A549 (cell line): ENCODE results near the gene C9orf152. TPM values are rescaled to one million over a fixed set of nuclear protein-coding genes. Genes with fewer than 3 reads are reported as not detected.

Experiments used
- ATOH8 ChIP-seq: fragments of 250-450 bp; sonication (Bioruptor Pico); IDR thresholded peaks from 2 replicates; pipeline ENCODE4 v1.5.0; 2020; ENCODE audit warnings: low read depth, mild to moderate bottlenecking, moderate library complexity
- BCL3 ChIP-seq: fragments of >200 bp; sonication (Bioruptor Twin); formaldehyde crosslinking; IDR thresholded peaks from 3 replicates; pipeline ENCODE4 v1.6.1; 2016
- CBX2 ChIP-seq: fragments of 200-600 bp; sonication (generic); IDR thresholded peaks from 2 replicates; pipeline ENCODE4 v1.6.1; 2016; ENCODE audit warnings: low read depth, mild to moderate bottlenecking, borderline replicate concordance
- CHD2 ChIP-seq: fragments of 150-350 bp; IDR thresholded peaks from 2 replicates; pipeline ENCODE4 v1.6.1; 2014; ENCODE audit warnings: low read length; ENCODE audit not compliant: partially characterized antibody
- CHD4 ChIP-seq: fragments of 200-600 bp; sonication (generic); IDR thresholded peaks from 2 replicates; pipeline ENCODE4 v1.6.1; 2016; ENCODE audit warnings: antibody characterized with exemption, mild to moderate bottlenecking, borderline replicate concordance
- E2F6 ChIP-seq: IDR thresholded peaks from 2 replicates; pipeline ENCODE4 v1.6.1; 2012; ENCODE audit warnings: low read depth, borderline replicate concordance
- EHF ChIP-seq: fragments of 250-450 bp; sonication (Bioruptor Pico); IDR thresholded peaks from 2 replicates; pipeline ENCODE4 v1.5.0; 2020; ENCODE audit warnings: mild to moderate bottlenecking
- EHMT2 ChIP-seq: fragments of 200-600 bp; sonication (generic); IDR thresholded peaks from 2 replicates; pipeline ENCODE4 v1.6.1; 2016; ENCODE audit warnings: antibody characterized with exemption, low read depth, mild to moderate bottlenecking, moderate library complexity
- EP300 ChIP-seq, 2 experiments: fragments of >200 bp; sonication (Bioruptor Twin); formaldehyde crosslinking; IDR thresholded peaks; 2 replicates in 1 of 2; 3 replicates in 1 of 2; pipeline ENCODE4 v1.6.1; 2016 to 2017
- ESRRA ChIP-seq: fragments of 150-350 bp; IDR thresholded peaks from 2 replicates; pipeline ENCODE4 v1.6.1; 2014; ENCODE audit warnings: mild to moderate bottlenecking, low read length, borderline replicate concordance
- FOSL2 ChIP-seq, 2 experiments: fragments of 450-650 bp in 1 of 2; fragments of >200 bp in 1 of 2; sonication (Bioruptor Twin) in 1 of 2; formaldehyde crosslinking; IDR thresholded peaks; 2 replicates each; pipeline versions ENCODE4 v1.5.0 to v1.6.1; 2016 to 2020; ENCODE audit warnings: mild to moderate bottlenecking in 1 of 2, moderate library complexity in 1 of 2
- FOXS1 ChIP-seq: fragments of 250-450 bp; sonication (Bioruptor Pico); IDR thresholded peaks from 2 replicates; pipeline ENCODE4 v1.5.0; 2020; ENCODE audit warnings: mild to moderate bottlenecking, moderate library complexity
- GATA3 ChIP-seq: IDR thresholded peaks from 2 replicates; pipeline ENCODE4 v1.6.1; 2012; ENCODE audit warnings: borderline replicate concordance
- HDAC2 ChIP-seq: fragments of 200-600 bp; sonication (generic); IDR thresholded peaks from 2 replicates; pipeline ENCODE4 v1.6.1; 2016
- HMGXB4 ChIP-seq: fragments of 250-450 bp; sonication (Bioruptor Pico); IDR thresholded peaks from 2 replicates; pipeline ENCODE4 v1.5.0; 2021; ENCODE audit warnings: mild to moderate bottlenecking, moderate library complexity, borderline replicate concordance
- JUN ChIP-seq, 2 experiments: fragments of >200 bp; sonication (Bioruptor Twin); formaldehyde crosslinking; IDR thresholded peaks; 2 replicates in 1 of 2; 3 replicates in 1 of 2; pipeline ENCODE4 v1.6.1; 2016 to 2017
- JUNB ChIP-seq: fragments of >200 bp; sonication (Bioruptor Twin); formaldehyde crosslinking; IDR thresholded peaks from 2 replicates; pipeline ENCODE4 v1.6.1; 2016
- KDM5A ChIP-seq: fragments of 200-600 bp; sonication (generic); IDR thresholded peaks from 2 replicates; pipeline ENCODE4 v1.6.1; 2016; ENCODE audit warnings: antibody characterized with exemption, mild to moderate bottlenecking
- NFE2L2 ChIP-seq: fragments of 150-350 bp; conservative IDR thresholded peaks from 2 replicates; pipeline ENCODE4 v1.6.1; 2014; ENCODE audit warnings: low read length
- NR3C1 ChIP-seq: fragments of >200 bp; sonication (Bioruptor Twin); formaldehyde crosslinking; IDR thresholded peaks from 3 replicates; pipeline ENCODE4 v1.6.1; 2017
- PHF8 ChIP-seq: fragments of 200-600 bp; sonication (generic); IDR thresholded peaks from 2 replicates; pipeline ENCODE4 v1.6.1; 2016; ENCODE audit warnings: low read depth, mild to moderate bottlenecking, antibody characterized with exemption, moderate library complexity, borderline replicate concordance
- RARB ChIP-seq: fragments of 250-450 bp; sonication (Bioruptor Pico); IDR thresholded peaks from 2 replicates; pipeline ENCODE4 v1.8.0; 2021; ENCODE audit warnings: mild to moderate bottlenecking, moderate library complexity
- RCOR1 ChIP-seq: fragments of 150-350 bp; IDR thresholded peaks from 2 replicates; pipeline ENCODE4 v1.6.1; 2014; ENCODE audit warnings: antibody characterized with exemption, low read length, low read depth
- RFX5 ChIP-seq: fragments of 450-650 bp; IDR thresholded peaks from 2 replicates; pipeline ENCODE4 v1.7.1; 2014; ENCODE audit warnings: antibody characterized with exemption, mild to moderate bottlenecking, moderate library complexity
- SREBF2 ChIP-seq: fragments of 450-650 bp; IDR thresholded peaks from 2 replicates; pipeline ENCODE4 v1.6.1; 2014; ENCODE audit warnings: mild to moderate bottlenecking, moderate library complexity
- TFCP2L1 ChIP-seq: fragments of 250-450 bp; sonication (Bioruptor Pico); IDR thresholded peaks from 2 replicates; pipeline ENCODE4 v1.5.0; 2021; ENCODE audit warnings: mild to moderate bottlenecking
- TP53 ChIP-seq: fragments of 250-450 bp; sonication (Bioruptor Pico); IDR thresholded peaks from 2 replicates; pipeline ENCODE4 v1.5.0; 2021; ENCODE audit warnings: mild to moderate bottlenecking, moderate library complexity
- ZFP36 ChIP-seq: fragments of 450-650 bp; IDR thresholded peaks from 2 replicates; pipeline ENCODE4 v1.6.1; 2014; ENCODE audit warnings: borderline replicate concordance; ENCODE audit not compliant: partially characterized antibody
- ZNF302 ChIP-seq: fragments of 250-450 bp; sonication (Bioruptor Pico); IDR thresholded peaks from 2 replicates; pipeline ENCODE4 v1.9.0; 2021; ENCODE audit warnings: inconsistent platforms, mild to moderate bottlenecking, moderate library complexity
- polyA plus RNA-seq, 4 experiments: library from polyadenylated mRNA; depleted of rRNA in 3 of 4; stranded (reverse); fragments of >200 nt; fragmentation: RNase III in 1 of 4; extraction: RNeasy Plus Mini Kit Qiagen cat#74134 plus additional on column Dnase treatment in 1 of 4; gene quantifications; 2 replicates in 3 of 4; 3 replicates in 1 of 4; pipeline ENCODE4 v1.2.3, GENCODE V29; 2011 to 2017
- TF ChIP-seq, protein P1 (sequence below): fragments of 200-600 bp; sonication (generic); IDR thresholded peaks from 2 replicates; pipeline ENCODE4 v1.6.1; 2016; ENCODE audit warnings: antibody characterized with exemption, mild to moderate bottlenecking, moderate library complexity
- TF ChIP-seq, protein P2 (sequence below): fragments of >200 bp; sonication (Bioruptor Twin); formaldehyde crosslinking; IDR thresholded peaks from 2 replicates; pipeline ENCODE4 v1.6.1; 2016

Gene C9orf152
- polyA plus RNA-seq, 2 of the 4 experiments (the other 2 are of a cell fraction) = 0.10 to 0.79 TPM

DNA sequence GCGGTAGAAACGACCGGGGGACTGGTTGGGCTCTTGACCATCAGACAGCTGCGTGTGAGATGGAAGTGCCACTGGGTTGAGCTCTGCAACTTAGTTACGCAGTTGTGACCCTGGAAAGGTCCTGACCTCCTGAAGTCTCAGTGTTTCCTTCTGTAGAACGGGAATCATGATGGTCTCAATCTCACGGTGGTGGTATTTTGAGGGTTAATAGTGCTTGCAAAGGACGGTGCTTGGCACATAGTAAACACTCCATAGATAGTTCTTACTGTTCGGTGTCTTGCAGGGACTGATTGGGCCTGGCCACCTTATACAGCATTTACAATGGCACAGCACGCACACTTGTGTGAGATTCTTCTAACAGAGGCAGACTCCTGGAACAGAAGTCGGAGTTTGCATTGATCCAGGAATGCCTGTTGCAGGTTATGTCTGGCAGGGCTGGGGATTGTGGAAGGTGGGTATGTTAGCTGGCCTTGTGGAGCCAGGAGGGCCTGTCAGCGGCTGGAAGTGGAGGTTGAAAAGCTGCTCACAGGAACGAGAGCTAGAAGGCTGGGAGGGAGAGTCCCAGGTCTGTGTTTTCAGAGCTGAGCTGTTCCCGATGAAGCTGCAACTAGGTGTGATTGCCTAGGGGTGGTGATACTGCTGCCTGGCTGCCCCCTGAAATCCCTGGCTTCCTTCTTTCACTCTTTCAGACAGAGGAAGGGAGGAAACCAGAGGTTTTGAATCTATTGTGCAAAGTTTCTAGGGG lies 49.3 kb upstream of the C9orf152 start (continued):
- TF ChIP-seq E2F6 = no peak
- TF ChIP-seq ESRRA = peak; percentile 90
- TF ChIP-seq NR3C1 = no peak
- TF ChIP-seq CHD2 = no peak
- no peak for TF ChIP-seq KDM5A
- no peak for TF ChIP-seq RFX5
- TF ChIP-seq EHMT2 = no peak
- no peak for TF ChIP-seq JUNB
- TF ChIP-seq TFCP2L1 = no peak; the same call in none of the 2 replicates
- peak; percentile 11 for TF ChIP-seq ZFP36
- no peak; the same call in 1 of the 2 replicates for TF ChIP-seq PHF8
- no peak for TF ChIP-seq CBX2
- no peak for TF ChIP-seq FOSL2 (IDR thresholded peaks at IDR 0.05)
- no peak for TF ChIP-seq FOSL2 (CRISPR knock-in tag; IDR thresholded peaks at IDR 0.05)
- TF ChIP-seq HMGXB4 (CRISPR knock-in tag) = no peak; the same call in 1 of the 2 replicates
- peak; percentile 63 for TF ChIP-seq RARB (CRISPR knock-in tag)
- TF ChIP-seq HDAC2 = 0 out of 2 replicates have a peak, but pooled peaks have one; percentile 37
- TF ChIP-seq TP53 = no peak; the same call in none of the 2 replicates
- TF ChIP-seq, protein P1, sequence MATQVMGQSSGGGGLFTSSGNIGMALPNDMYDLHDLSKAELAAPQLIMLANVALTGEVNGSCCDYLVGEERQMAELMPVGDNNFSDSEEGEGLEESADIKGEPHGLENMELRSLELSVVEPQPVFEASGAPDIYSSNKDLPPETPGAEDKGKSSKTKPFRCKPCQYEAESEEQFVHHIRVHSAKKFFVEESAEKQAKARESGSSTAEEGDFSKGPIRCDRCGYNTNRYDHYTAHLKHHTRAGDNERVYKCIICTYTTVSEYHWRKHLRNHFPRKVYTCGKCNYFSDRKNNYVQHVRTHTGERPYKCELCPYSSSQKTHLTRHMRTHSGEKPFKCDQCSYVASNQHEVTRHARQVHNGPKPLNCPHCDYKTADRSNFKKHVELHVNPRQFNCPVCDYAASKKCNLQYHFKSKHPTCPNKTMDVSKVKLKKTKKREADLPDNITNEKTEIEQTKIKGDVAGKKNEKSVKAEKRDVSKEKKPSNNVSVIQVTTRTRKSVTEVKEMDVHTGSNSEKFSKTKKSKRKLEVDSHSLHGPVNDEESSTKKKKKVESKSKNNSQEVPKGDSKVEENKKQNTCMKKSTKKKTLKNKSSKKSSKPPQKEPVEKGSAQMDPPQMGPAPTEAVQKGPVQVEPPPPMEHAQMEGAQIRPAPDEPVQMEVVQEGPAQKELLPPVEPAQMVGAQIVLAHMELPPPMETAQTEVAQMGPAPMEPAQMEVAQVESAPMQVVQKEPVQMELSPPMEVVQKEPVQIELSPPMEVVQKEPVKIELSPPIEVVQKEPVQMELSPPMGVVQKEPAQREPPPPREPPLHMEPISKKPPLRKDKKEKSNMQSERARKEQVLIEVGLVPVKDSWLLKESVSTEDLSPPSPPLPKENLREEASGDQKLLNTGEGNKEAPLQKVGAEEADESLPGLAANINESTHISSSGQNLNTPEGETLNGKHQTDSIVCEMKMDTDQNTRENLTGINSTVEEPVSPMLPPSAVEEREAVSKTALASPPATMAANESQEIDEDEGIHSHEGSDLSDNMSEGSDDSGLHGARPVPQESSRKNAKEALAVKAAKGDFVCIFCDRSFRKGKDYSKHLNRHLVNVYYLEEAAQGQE = no peak
- TF ChIP-seq EHF (CRISPR knock-in tag) = peak; percentile 55
- no peak; the same call in 2 of the 3 replicates for TF ChIP-seq BCL3
- peak; percentile 68; the same call in 1 of the 2 replicates for TF ChIP-seq RCOR1
- peak in 1 of 2 experiments; percentile 9; a peak in 2 of 5 replicates for TF ChIP-seq JUN (IDR thresholded peaks at IDR 0.05)
- TF ChIP-seq CHD4 = no peak; the same call in 1 of the 2 replicates
- no peak for TF ChIP-seq ZNF302 (CRISPR knock-in tag)
- TF ChIP-seq GATA3 = 0 out of 2 replicates have a peak, but pooled peaks have one; percentile 1
- 0 out of 2 replicates have a peak, but pooled peaks have one; percentile 48 for TF ChIP-seq FOXS1 (CRISPR knock-in tag)
- TF ChIP-seq SREBF2 = no peak
- TF ChIP-seq ATOH8 (CRISPR knock-in tag) = peak; percentile 54; the same call in 1 of the 2 replicates
- no peak for TF ChIP-seq NFE2L2
- 0 out of 5 replicates have a peak, but pooled peaks of 1 of the 2 experiments have one; percentile 7 for TF ChIP-seq EP300 (IDR thresholded peaks at IDR 0.05)
- TF ChIP-seq, protein P2, sequence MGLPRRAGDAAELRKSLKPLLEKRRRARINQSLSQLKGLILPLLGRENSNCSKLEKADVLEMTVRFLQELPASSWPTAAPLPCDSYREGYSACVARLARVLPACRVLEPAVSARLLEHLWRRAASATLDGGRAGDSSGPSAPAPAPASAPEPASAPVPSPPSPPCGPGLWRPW = no peak
